Measurements from ENCODE around the gene STXBP1.

DNA sequence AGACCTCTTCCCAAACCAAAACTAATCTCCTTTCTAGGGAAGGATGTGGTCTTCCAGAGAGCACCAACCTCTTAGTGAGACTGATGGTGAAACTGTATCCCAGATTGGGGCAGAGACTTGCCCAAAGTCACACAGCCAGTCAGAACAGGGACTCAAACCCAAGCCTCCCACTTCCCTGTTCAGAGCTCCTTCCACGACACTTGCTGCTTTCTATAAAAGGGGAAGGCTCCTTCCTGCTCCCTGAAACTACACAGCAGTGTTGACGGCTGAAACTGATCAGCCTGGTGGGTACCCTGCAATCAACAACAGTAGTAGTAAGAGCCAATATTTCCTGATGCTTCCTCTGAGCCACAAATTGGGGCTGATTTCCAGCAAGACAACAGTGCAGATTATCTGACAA lies 121.5 kb downstream of the STXBP1 start:
- TF ChIP-seq, protein P1, sequence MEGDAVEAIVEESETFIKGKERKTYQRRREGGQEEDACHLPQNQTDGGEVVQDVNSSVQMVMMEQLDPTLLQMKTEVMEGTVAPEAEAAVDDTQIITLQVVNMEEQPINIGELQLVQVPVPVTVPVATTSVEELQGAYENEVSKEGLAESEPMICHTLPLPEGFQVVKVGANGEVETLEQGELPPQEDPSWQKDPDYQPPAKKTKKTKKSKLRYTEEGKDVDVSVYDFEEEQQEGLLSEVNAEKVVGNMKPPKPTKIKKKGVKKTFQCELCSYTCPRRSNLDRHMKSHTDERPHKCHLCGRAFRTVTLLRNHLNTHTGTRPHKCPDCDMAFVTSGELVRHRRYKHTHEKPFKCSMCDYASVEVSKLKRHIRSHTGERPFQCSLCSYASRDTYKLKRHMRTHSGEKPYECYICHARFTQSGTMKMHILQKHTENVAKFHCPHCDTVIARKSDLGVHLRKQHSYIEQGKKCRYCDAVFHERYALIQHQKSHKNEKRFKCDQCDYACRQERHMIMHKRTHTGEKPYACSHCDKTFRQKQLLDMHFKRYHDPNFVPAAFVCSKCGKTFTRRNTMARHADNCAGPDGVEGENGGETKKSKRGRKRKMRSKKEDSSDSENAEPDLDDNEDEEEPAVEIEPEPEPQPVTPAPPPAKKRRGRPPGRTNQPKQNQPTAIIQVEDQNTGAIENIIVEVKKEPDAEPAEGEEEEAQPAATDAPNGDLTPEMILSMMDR (IDR thresholded peaks at IDR 0.05; ENCODE audit: low read length), result no peak
- TF ChIP-seq EZH2 (IDR thresholded peaks at IDR 0.05; ENCODE audit: borderline replicate concordance, low read length), result no peak

Data from OCI-LY1 (cell line).